SKM-1 (cell line): ENCODE measurements around the gene EFCAB7.
A peak's percentile ranks its signal among the peaks of the same experiment; 100 is the strongest.

Experiments used
- DNase-seq: peaks from one replicate; lab custom pipeline; 2025; ENCODE audit not compliant: unreplicated experiment; lab: John Stamatoyannopoulos, UW

Gene EFCAB7

GRCh38 chr1:63602629-63603028 is 79.3 kb downstream of the EFCAB7 start:
- no peak for DNase-seq

GRCh38 chr1:63603810-63604209 is 80.5 kb downstream of the EFCAB7 start:
- no peak for DNase-seq

GRCh38 chr1:63607322-63607721 is 84.0 kb downstream of the EFCAB7 start:
- DNase-seq: no peak

- DNase-seq: no peak
These were observed 87.9 kb downstream of the EFCAB7 start for GRCh38 chr1:63611231-63611630.

GRCh38 chr1:63612564-63612963 is 89.2 kb downstream of the EFCAB7 start:
- DNase-seq: peak; percentile 23

GRCh38 chr1:63612971-63613370 is 89.6 kb downstream of the EFCAB7 start:
- DNase-seq: no peak

GRCh38 chr1:63615768-63616420 is 92.6 kb downstream of the EFCAB7 start:
- DNase-seq: no peak

- DNase-seq: no peak
These were observed 94.1 kb downstream of the EFCAB7 start for GRCh38 chr1:63617450-63617849.

GRCh38 chr1:63618011-63618410 is 94.7 kb downstream of the EFCAB7 start:
- DNase-seq: peak; percentile 43

GRCh38 chr1:63619558-63619957 is 96.2 kb downstream of the EFCAB7 start:
- DNase-seq: no peak

GRCh38 chr1:63620671-63621070 is 97.3 kb downstream of the EFCAB7 start:
- no peak for DNase-seq

- no peak for DNase-seq
These were observed 97.8 kb downstream of the EFCAB7 start for GRCh38 chr1:63621075-63621474.

- DNase-seq: no peak
These were observed 98.4 kb downstream of the EFCAB7 start for GRCh38 chr1:63621698-63622097.
